ENCODE results near the gene PALMD.

Gene PALMD

GRCh38 chr1:99681583-99681982 is 35.7 kb downstream of the PALMD start:
- no peak for DNase-seq (ENCODE audit: extremely low spot score)
- ChIA-PET CTCF (interaction anchor here (2.4 kb wide), 1 partner anchor 9 kb away, joined by 9 read pairs; no protein-coding TSS in a partner anchor), POLR2A (no interaction called here)
- peak; percentile 8 for TF ChIP-seq CTCF (IDR thresholded peaks at IDR 0.05; ENCODE audit: control extremely low read depth, extremely low read depth, low read depth, missing control alignments)

GRCh38 chr1:99682291-99682751 is 36.4 kb downstream of the PALMD start:
- ChIA-PET POLR2A (no interaction called here), CTCF (interaction anchor here (1.4 kb wide), 1 partner anchor 25 kb away, joined by 3 read pairs; no protein-coding TSS in a partner anchor)
- TF ChIP-seq CTCF (IDR thresholded peaks at IDR 0.05; ENCODE audit: control extremely low read depth, extremely low read depth, low read depth, missing control alignments) = no peak
- DNase-seq (ENCODE audit: extremely low spot score) = no peak

- ChIA-PET POLR2A (no interaction called here), CTCF (interaction anchor here (0.8 to 3.6 kb wide), 23 partner anchors 9 to 890 kb away, joined by 3 to 30 read pairs (median 4); no protein-coding TSS in a partner anchor)
- peak; percentile 57 for TF ChIP-seq CTCF (IDR thresholded peaks at IDR 0.05; ENCODE audit: control extremely low read depth, extremely low read depth, low read depth, missing control alignments)
- peak; percentile 11 for DNase-seq (ENCODE audit: extremely low spot score)
Measured at GRCh38 chr1:99685516-99686180, 39.7 kb downstream of the PALMD start.

GRCh38 chr1:99691175-99691574 is 45.3 kb downstream of the PALMD start:
- no peak for DNase-seq (ENCODE audit: extremely low spot score)
- CTCF ChIA-PET = interaction anchor here (1.2 to 2.9 kb wide), 2 partner anchors 11 to 32 kb away, joined by 3 to 9 read pairs; no protein-coding TSS in a partner anchor
- POLR2A ChIA-PET = no interaction called here
- no peak for TF ChIP-seq CTCF (IDR thresholded peaks at IDR 0.05; ENCODE audit: control extremely low read depth, extremely low read depth, low read depth, missing control alignments)

- TF ChIP-seq CTCF (IDR thresholded peaks at IDR 0.05; ENCODE audit: control extremely low read depth, extremely low read depth, low read depth, missing control alignments) = no peak
- CTCF ChIA-PET = interaction anchor here (0.9 to 4.9 kb wide), 2 partner anchors 10 to 12 kb away, joined by 4 to 30 read pairs; no protein-coding TSS in a partner anchor
- POLR2A ChIA-PET = no interaction called here
- DNase-seq (ENCODE audit: extremely low spot score) = no peak
Measured at GRCh38 chr1:99696616-99697015, 50.7 kb downstream of the PALMD start.

- no peak for TF ChIP-seq CTCF (IDR thresholded peaks at IDR 0.05; ENCODE audit: control extremely low read depth, extremely low read depth, low read depth, missing control alignments)
- ChIA-PET POLR2A (no interaction called here), CTCF (interaction anchor here (4.9 kb wide), 1 partner anchor 13 kb away, joined by 30 read pairs; no protein-coding TSS in a partner anchor)
- DNase-seq (ENCODE audit: extremely low spot score) = no peak
Measured at GRCh38 chr1:99697580-99697979, 51.7 kb downstream of the PALMD start.
